Activated T-cell treated with anti-CD3 and anti-CD28 coated beads, Interleukin-2, amount 50 U/mL, for 72 hours (primary cell): ENCODE data around the gene DGCR8. TPM values are rescaled to one million over a fixed set of nuclear protein-coding genes. Genes with fewer than 3 reads are reported as not detected.

ENCODE experiments used
- ATAC-seq, 2 donors: fragments of 150-1000 bp; cut with Tn5 transposase; replicated peaks in 1 of 2; 2 replicates each; pipeline ENCODE4 v1.10.0; 2021; ENCODE audit warnings: moderate library complexity in 2 of 2, mild to moderate bottlenecking in 1 of 2
- DNase-seq, 2 donors: peaks; one replicate each; pipeline ENCODE4 v3.0.0; 2021 to 2022; ENCODE audit warnings: mixed read lengths in 1 of 2
- H3K27ac Mint-ChIP-seq: one replicate; pipeline ENCODE4 v1.8.0; 2022; ENCODE audit warnings: mild to moderate bottlenecking, moderate library complexity, mixed read lengths
- H3K27me3 Mint-ChIP-seq: one replicate; pipeline ENCODE4 v1.8.0; 2022; ENCODE audit warnings: low read depth, mixed read lengths
- H3K36me3 Mint-ChIP-seq, 2 donors: one replicate each; pipeline ENCODE4 v1.8.0; 2022; ENCODE audit warnings: mixed read lengths in 2 of 2, mild to moderate bottlenecking in 1 of 2; ENCODE audit not compliant: insufficient read depth in 2 of 2
- H3K4me1 Mint-ChIP-seq: one replicate; pipeline ENCODE4 v1.8.0; 2022; ENCODE audit warnings: low read depth, mixed read lengths
- H3K4me3 Mint-ChIP-seq, 2 donors: one replicate each; pipeline ENCODE4 v1.8.0; 2022; ENCODE audit warnings: mild to moderate bottlenecking in 2 of 2, mixed read lengths in 2 of 2, moderate library complexity in 2 of 2
- H3K9me3 Mint-ChIP-seq, 2 donors: one replicate each; pipeline ENCODE4 v1.8.0; 2022; ENCODE audit warnings: mixed read lengths in 2 of 2
- total RNA-seq, 2 donors: library from RNA; stranded (reverse); gene quantifications; one replicate each; pipeline ENCODE4 v1.2.3, GENCODE V29; 2022

The DGCR8 gene
- total RNA-seq, 2 donors from 2014 or later = 44.2 to 46.6 TPM

- DNase-seq = no peak
- no peaks in the 10 kb centered on the region for H3K27me3 Mint-ChIP-seq
Observed at GRCh38 chr22:20143883-20144665, 64.0 kb downstream of the DGCR8 start.

GRCh38 chr22:20145206-20145831 lies 65.3 kb downstream of the DGCR8 start:
- no peaks in the 10 kb centered on the region for H3K9me3 Mint-ChIP-seq
- no peak for ATAC-seq
- no peaks in the 10 kb centered on the region for H3K36me3 Mint-ChIP-seq
- H3K27me3 Mint-ChIP-seq = no peaks in the 10 kb centered on the region
- H3K4me3 Mint-ChIP-seq = no peak overlapping the region
- no peak overlapping the region for H3K27ac Mint-ChIP-seq
- DNase-seq = no peak
- no peaks in the 10 kb centered on the region for H3K4me1 Mint-ChIP-seq

More at GRCh38 chr22:20143883-20144665, 64.0 kb downstream of the DGCR8 start:
- Mint-ChIP-seq H3K36me3 (no peaks in the 10 kb centered on the region), H3K4me3 (no peak overlapping the region), H3K9me3 (no peaks in the 10 kb centered on the region), H3K4me1 (no peaks in the 10 kb centered on the region), H3K27ac (no peak overlapping the region)
- no peak for ATAC-seq

GRCh38 chr22:20145832-20146223 lies 65.8 kb downstream of the DGCR8 start:
- Mint-ChIP-seq H3K27ac (no peak overlapping the region), H3K27me3 (no peaks in the 10 kb centered on the region), H3K4me1 (no peaks in the 10 kb centered on the region), H3K4me3 (no peak overlapping the region), H3K9me3 (no peaks in the 10 kb centered on the region), H3K36me3 (no peaks in the 10 kb centered on the region)
- no peak for ATAC-seq
- no peak for DNase-seq

- Mint-ChIP-seq H3K36me3 (no peaks in the 10 kb centered on the region), H3K4me3 (no peak overlapping the region), H3K27ac (no peak overlapping the region), H3K9me3 (no peaks in the 10 kb centered on the region), H3K4me1 (no peaks in the 10 kb centered on the region), H3K27me3 (no peaks in the 10 kb centered on the region)
- ATAC-seq (no peak), DNase-seq (no peak)
Observed at GRCh38 chr22:20146777-20147176, 66.7 kb downstream of the DGCR8 start.

DNA sequence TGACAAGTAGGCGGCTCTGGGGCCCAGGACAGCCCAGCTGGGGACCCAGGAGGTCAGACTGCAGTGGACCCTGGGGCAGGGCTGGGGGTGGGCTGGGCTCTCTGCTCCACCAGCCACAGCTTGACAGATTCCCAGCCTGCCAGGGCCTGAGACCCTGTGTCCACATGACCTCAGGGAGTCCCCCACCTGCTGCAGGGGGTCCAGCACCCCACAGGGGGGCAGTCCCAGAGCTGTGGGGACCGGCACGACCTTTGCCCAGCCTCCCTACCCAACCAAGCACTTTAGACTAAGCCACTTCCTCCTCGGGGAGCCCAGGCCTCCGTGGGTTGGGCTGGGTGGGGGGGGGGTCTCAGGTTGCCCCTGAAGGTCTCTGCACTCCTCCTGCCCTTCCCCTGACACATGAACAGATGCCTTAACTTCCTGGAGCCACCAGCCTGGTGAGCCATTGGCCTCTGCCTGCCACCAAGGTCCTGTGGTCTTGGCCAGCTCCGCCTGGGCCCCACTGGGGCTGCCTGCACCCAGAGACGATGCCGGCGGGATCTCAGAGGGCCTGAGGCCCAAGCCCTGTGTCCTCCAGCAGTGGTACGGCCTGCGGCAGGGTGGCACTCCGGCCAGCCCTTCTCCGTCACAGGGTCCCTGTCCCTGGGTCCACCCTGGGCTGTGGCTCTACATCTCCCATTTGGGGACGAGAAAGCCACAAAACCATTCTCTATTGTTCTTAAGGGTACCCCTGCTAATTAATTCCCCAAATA lies 67.4 kb downstream of the DGCR8 start:
- Mint-ChIP-seq H3K4me1 (no peaks in the 10 kb centered on the region), H3K36me3 (no peaks in the 10 kb centered on the region), H3K27me3 (no peaks in the 10 kb centered on the region), H3K9me3 (no peaks in the 10 kb centered on the region), H3K27ac (no peak overlapping the region), H3K4me3 (no peak overlapping the region)
- DNase-seq (no peak), ATAC-seq (no peak)

- H3K27me3 Mint-ChIP-seq = no peaks in the 10 kb centered on the region
- no peak overlapping the region for H3K27ac Mint-ChIP-seq
- no peak for ATAC-seq
- no peaks in the 10 kb centered on the region for H3K36me3 Mint-ChIP-seq
- H3K9me3 Mint-ChIP-seq = no peaks in the 10 kb centered on the region
- DNase-seq = no peak
- no peaks in the 10 kb centered on the region for H3K4me1 Mint-ChIP-seq
- no peak overlapping the region for H3K4me3 Mint-ChIP-seq
Observed at GRCh38 chr22:20148414-20148813, 68.4 kb downstream of the DGCR8 start.

DNA sequence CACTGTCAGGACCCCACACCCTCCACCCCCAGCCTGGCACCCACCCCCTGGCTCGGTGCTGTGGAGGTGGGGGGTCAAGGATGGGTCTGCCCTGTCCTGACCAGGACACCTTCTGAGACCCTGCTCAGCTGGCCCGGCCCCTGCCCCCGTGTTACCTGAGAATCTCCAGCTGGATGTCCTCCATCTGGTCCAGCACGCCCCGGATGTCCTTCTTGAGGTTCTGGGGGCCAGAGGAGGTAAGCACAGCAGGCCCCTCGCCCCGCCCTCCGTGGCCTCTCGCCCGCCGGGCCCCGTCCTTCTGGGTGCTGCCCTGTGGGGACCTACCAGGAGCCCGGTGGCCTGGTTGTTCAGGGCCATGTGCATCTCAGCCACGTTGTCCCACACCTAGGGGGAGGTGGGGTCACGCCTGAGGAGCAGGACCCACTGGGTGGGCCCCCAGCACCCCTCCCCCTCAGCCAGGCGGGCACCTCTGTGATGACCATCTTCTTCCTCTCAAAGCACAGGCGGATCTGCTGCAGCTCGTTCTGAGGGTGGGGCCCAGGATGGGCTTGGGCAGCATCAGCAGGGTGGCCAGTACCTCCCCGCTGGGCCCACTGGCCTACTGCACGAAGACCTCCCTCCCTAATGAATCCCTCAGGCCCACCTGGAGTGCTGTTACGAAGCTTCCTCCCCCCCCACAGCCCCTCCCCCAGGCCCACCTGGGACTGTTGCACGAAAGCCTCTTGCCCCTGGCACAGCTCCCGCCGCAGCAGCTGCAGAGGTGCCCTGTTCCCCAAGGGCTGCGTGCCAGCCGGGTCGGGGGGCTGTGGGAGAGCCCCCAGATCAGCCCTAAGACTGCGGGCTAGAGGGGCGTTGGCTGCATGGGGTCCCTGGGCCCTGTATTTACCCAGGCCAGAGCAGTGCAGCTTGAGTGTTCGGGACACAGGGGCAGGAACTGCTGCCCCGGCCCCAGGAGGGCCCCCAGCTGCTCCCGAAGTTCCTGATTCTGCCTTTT lies 69.5 kb downstream of the DGCR8 start:
- Mint-ChIP-seq H3K36me3 (no peaks in the 10 kb centered on the region), H3K27me3 (no peaks in the 10 kb centered on the region), H3K4me1 (no peaks in the 10 kb centered on the region), H3K27ac (no peak overlapping the region), H3K9me3 (no peaks in the 10 kb centered on the region), H3K4me3 (no peak overlapping the region)
- DNase-seq (no peak), ATAC-seq (no peak)

DNA sequence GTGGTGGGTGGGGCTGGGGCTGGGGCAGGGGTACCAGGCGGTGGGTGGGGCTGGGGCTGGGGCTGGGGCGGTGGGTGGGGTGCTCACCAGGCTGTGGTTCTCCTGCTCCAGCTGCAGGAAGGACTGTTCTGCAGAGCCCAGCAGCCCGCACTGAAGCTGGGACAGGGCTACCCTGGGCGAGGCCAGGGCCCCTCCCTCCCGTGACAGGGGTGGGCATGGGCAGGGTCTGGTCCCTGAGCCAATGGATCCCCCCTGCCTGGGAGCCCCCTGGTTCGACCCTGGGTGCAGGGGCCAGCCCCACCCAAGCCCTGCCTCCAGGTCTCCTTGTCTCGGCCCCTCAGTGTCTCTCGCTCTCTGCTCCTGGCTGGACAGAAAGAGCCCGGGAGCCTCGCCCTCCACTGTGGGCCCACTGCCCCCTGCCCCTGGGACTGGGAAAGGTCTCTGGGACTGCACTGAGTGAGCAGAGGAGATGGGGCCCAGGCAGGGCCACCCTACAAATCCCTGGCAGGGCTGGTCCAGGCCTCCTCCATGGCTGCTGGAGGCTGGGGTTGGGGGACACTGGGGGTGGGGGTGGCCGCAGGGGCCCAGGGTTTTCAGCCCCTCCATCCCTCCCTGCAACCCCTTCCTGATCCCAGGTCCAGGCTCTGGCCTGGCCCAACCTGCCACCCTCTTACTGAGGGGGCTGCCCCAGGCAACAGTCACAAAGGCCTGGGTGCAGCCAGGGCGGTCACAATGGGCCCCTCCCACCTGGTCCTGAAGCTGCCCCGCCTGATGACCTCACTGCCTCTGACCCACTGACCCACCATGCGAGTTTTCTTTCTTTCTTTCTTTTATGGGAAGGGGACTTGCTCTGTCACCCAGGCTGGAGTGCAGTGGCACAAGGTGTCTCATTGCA lies 70.6 kb downstream of the DGCR8 start, which contains the start of gene CCDC188:
TSS of gene CCDC188 (minus strand) at position 675 of the 895 bp plus-strand sequence. CDS start at position 606, 69 bp downstream.
- Mint-ChIP-seq H3K27me3 (no peaks in the 10 kb centered on the region), H3K36me3 (no peaks in the 10 kb centered on the region), H3K4me3 (no peak within 1 kb of the TSS), H3K27ac (no peak within 1 kb of the TSS), H3K4me1 (no peaks in the 10 kb centered on the region), H3K9me3 (no peaks in the 10 kb centered on the region)
- ATAC-seq (no peak), DNase-seq (no peak)

DNA sequence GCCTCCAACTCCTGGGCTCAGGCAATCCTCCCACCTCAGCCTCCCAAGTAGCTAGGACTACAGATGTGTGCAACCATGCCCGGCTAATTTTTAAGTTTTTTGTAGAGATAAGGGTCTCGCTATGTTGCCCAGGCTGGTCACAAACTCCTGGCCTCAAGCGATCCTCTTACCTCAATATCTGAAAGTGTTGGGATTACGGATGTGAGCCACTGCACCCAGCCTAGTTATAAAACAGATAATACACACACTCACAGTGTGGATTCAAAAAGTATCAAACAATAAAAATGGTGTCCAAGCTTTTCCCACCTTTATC lies 71.2 kb downstream of the DGCR8 start:
- no peaks in the 10 kb centered on the region for H3K36me3 Mint-ChIP-seq
- no peaks in the 10 kb centered on the region for H3K27me3 Mint-ChIP-seq
- DNase-seq (no peak), ATAC-seq (no peak)
- H3K27ac Mint-ChIP-seq = no peak overlapping the region
- no peak overlapping the region for H3K4me3 Mint-ChIP-seq
- H3K4me1 Mint-ChIP-seq = no peaks in the 10 kb centered on the region
- no peaks in the 10 kb centered on the region for H3K9me3 Mint-ChIP-seq

DNA sequence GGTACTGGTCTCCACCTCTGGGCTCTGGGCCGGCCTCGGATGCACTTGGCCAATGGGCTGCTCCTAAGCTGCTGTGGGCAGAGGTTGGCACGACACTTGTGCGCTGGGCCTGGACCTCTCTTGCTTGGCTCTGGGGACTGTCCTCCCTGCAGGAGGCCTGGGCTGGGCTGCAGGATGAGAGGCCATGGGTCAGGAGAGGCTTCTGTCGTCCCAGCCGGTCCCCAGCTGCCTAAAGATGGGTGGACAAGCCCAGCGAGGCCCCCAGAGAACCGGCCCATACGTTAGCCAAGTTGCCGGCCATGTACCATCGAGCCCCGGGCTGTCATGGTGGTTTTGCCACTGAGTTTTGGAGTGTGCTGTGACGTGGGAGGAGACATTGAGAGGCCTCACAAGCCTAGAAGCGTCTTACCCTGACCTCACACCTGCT lies 72.4 kb downstream of the DGCR8 start:
- Mint-ChIP-seq H3K4me1 (no peaks in the 10 kb centered on the region), H3K27ac (no peak overlapping the region), H3K4me3 (no peak overlapping the region), H3K36me3 (no peaks in the 10 kb centered on the region), H3K27me3 (no peaks in the 10 kb centered on the region), H3K9me3 (no peaks in the 10 kb centered on the region)
- DNase-seq (no peak), ATAC-seq (no peak)

GRCh38 chr22:20153945-20154344 lies 73.9 kb downstream of the DGCR8 start:
- Mint-ChIP-seq H3K4me1 (no peaks in the 10 kb centered on the region), H3K9me3 (no peaks in the 10 kb centered on the region), H3K4me3 (no peak overlapping the region), H3K27ac (no peak overlapping the region), H3K36me3 (no peaks in the 10 kb centered on the region), H3K27me3 (no peaks in the 10 kb centered on the region)
- DNase-seq (no peak), ATAC-seq (no peak)
